ENCODE data around the gene ADAMTS7. TPM values are rescaled to one million over a fixed set of nuclear protein-coding genes. Genes with fewer than 3 reads are reported as not detected.
"Not testable (repeated sequence)": the region's sequence is repeated elsewhere in the genome, so short reads cannot be mapped to it uniquely, and the experiment has no call there.

Gene ADAMTS7
- total RNA-seq, 1 experiment from 2014 or later: 12.0 TPM

DNA sequence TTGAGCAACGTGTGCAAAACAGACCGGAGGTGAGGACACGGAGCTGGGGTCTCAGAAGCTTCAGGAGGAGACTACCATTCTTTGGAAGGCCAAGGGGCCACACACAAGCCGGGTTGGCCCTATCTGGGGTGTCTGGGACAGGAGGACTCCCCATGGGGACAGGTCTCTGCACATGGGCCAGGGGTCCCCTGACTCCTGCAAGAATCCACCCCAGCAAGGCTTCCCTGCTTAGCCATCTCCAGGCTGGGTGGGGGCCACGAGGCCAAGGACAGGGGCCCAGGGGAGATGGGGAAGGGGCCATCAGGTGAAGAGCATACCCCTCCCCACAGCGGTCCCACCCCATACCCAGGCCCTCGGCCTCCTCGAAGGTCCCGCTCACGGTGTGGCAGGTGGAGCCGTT is 38.5 kb downstream of the ADAMTS7 start:
- DNase-seq (ENCODE audit: low read depth, low spot score) (no peak), ATAC-seq (no peak)
- TF ChIP-seq SIN3A (IDR thresholded peaks at IDR 0.05; ENCODE audit: low read depth): no peak
- TF ChIP-seq, protein P1, sequence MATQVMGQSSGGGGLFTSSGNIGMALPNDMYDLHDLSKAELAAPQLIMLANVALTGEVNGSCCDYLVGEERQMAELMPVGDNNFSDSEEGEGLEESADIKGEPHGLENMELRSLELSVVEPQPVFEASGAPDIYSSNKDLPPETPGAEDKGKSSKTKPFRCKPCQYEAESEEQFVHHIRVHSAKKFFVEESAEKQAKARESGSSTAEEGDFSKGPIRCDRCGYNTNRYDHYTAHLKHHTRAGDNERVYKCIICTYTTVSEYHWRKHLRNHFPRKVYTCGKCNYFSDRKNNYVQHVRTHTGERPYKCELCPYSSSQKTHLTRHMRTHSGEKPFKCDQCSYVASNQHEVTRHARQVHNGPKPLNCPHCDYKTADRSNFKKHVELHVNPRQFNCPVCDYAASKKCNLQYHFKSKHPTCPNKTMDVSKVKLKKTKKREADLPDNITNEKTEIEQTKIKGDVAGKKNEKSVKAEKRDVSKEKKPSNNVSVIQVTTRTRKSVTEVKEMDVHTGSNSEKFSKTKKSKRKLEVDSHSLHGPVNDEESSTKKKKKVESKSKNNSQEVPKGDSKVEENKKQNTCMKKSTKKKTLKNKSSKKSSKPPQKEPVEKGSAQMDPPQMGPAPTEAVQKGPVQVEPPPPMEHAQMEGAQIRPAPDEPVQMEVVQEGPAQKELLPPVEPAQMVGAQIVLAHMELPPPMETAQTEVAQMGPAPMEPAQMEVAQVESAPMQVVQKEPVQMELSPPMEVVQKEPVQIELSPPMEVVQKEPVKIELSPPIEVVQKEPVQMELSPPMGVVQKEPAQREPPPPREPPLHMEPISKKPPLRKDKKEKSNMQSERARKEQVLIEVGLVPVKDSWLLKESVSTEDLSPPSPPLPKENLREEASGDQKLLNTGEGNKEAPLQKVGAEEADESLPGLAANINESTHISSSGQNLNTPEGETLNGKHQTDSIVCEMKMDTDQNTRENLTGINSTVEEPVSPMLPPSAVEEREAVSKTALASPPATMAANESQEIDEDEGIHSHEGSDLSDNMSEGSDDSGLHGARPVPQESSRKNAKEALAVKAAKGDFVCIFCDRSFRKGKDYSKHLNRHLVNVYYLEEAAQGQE (IDR thresholded peaks at IDR 0.05; ENCODE audit: low read depth): no peak
- no peak for TF ChIP-seq RAD21 (IDR thresholded peaks at IDR 0.05; ENCODE audit: low read depth)
- no peak for TF ChIP-seq TCF7L2 (IDR thresholded peaks at IDR 0.05; ENCODE audit: borderline replicate concordance, extremely low read depth, insufficient read depth, insufficient read length)
- TF ChIP-seq, protein P2, sequence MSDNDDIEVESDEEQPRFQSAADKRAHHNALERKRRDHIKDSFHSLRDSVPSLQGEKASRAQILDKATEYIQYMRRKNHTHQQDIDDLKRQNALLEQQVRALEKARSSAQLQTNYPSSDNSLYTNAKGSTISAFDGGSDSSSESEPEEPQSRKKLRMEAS (IDR thresholded peaks at IDR 0.05): no peak
- no peak for TF ChIP-seq POLR2A (IDR thresholded peaks at IDR 0.05; ENCODE audit: borderline replicate concordance, extremely low read depth, insufficient read depth, insufficient read length)
- no peak for TF ChIP-seq EGR1 (IDR thresholded peaks at IDR 0.05; ENCODE audit: low read depth)
- Histone ChIP-seq H3K79me2 (ENCODE audit: insufficient read depth, low read length) (no peaks in the 10 kb centered on the region), H3K9ac (ENCODE audit: low read length) (no peak overlapping the region), H2AFZ (ENCODE audit: low read depth, low read length, poor library complexity, severe bottlenecking) (no peak overlapping the region), H3K36me3 (ENCODE audit: control insufficient read depth in 1 of 2, insufficient read depth in 2 of 2, low read length in 2 of 2) (no peaks in the 10 kb centered on the region), H4K20me1 (ENCODE audit: insufficient read depth) (no peaks in the 10 kb centered on the region), H3K4me1 (ENCODE audit: control insufficient read depth in 1 of 2, insufficient read depth in 2 of 2, low read length in 2 of 2) (no peaks in the 10 kb centered on the region), H3K9me2 (ENCODE audit: insufficient read depth) (no peaks in the 10 kb centered on the region), H3K27me3 (ENCODE audit: insufficient read depth, low read length) (no peaks in the 10 kb centered on the region), H3K4me3 (replicated peaks in 1 of 2; ENCODE audit: low read depth in 1 of 2, low read length in 2 of 2) (no peak overlapping the region), H3K27ac (ENCODE audit: low read depth, low read length) (no peak overlapping the region), H3K4me2 (ENCODE audit: low read length) (no peak overlapping the region), H3K9me3 (ENCODE audit: control insufficient read depth in 1 of 2, insufficient read depth in 1 of 2, low read depth in 1 of 2, low read length in 2 of 2) (no peaks in the 10 kb centered on the region)
- ChIA-PET RAD21 (ENCODE audit: low non-redundant PET in 1 of 2, low total read pairs in 2 of 2, uncharacterized antibody in 2 of 2, unreplicated experiment in 2 of 2) (no interaction called here), CTCF (no interaction called here), POLR2A (no interaction called here)
- BruUV-seq (replicated peaks): no TSS peak
- intact Hi-C loops (cut with micrococcal nuclease): no loop called here

DNA sequence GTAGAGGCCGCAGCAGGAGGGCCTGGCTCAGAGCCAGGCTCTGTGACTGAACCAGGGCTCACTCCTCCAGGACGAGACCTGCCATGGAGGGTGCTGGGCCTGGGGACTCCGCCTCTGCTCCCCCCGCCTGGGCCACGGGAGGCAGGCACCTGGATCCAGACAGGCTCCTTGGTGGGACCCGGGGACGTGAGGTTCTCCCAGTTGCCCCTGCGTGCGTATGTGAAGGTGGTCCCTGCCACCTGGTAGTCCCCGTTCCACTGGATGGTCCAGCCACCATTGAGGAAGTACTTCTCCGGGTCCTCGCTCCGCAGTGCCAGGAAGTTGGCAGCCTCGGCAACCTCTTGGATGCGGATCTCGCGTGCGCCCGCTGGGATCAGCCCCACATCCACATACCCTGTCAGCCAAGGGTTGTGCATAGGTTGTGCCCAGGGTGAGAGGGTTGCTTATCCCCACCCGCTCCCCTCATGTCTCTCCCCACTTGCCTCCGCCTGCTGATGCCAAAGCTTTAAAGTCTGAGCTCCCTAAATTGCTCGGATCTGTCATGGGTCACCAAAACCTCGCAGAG is 39.7 kb downstream of the ADAMTS7 start:
- H3K4me2 ChIP-seq (ENCODE audit: low read length); POLR2A ChIA-PET; H3K79me2 ChIP-seq (ENCODE audit: insufficient read depth, low read length): not testable (repeated sequence)

DNA sequence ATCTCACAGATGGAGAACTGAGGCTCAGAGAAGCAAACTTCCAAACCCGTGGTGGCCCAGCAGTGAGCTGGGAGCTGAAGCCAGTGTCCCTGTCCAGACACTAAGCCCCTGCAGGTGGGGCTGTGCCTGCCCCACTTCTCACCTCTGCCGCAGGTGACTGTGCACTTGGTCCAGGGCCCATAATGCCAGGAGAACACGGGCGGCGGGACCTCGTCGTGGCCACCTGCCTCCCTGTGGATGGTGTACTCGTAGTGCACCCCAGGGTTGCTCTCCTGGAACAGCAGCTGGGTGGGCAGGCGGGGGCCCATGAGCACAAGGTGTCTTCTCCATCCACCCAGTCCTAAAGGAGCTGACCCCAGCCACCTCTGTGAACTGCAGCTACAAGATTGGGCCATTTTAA is 40.2 kb downstream of the ADAMTS7 start:
- BruUV-seq (replicated peaks); POLR2A ChIA-PET; intact Hi-C loops (cut with micrococcal nuclease): not testable (repeated sequence)

More for the DNA sequence above, 39.7 kb downstream of the ADAMTS7 start:
- H3K27me3 ChIP-seq (ENCODE audit: insufficient read depth, low read length); RAD21 ChIA-PET (ENCODE audit: low non-redundant PET in 1 of 2, low total read pairs in 2 of 2, uncharacterized antibody in 2 of 2, unreplicated experiment in 2 of 2); BruUV-seq (replicated peaks); H3K36me3 ChIP-seq (ENCODE audit: control insufficient read depth in 1 of 2, insufficient read depth in 2 of 2, low read length in 2 of 2); H3K4me1 ChIP-seq (ENCODE audit: control insufficient read depth in 1 of 2, insufficient read depth in 2 of 2, low read length in 2 of 2); ATAC-seq; DNase-seq (ENCODE audit: low read depth, low spot score); CTCF ChIA-PET; H4K20me1 ChIP-seq (ENCODE audit: insufficient read depth); intact Hi-C loops (cut with micrococcal nuclease); H2AFZ ChIP-seq (ENCODE audit: low read depth, low read length, poor library complexity, severe bottlenecking); H3K9me3 ChIP-seq (ENCODE audit: control insufficient read depth in 1 of 2, insufficient read depth in 1 of 2, low read depth in 1 of 2, low read length in 2 of 2); H3K9me2 ChIP-seq (ENCODE audit: insufficient read depth); H3K4me3 ChIP-seq (replicated peaks in 1 of 2; ENCODE audit: low read depth in 1 of 2, low read length in 2 of 2); H3K9ac ChIP-seq (ENCODE audit: low read length); H3K27ac ChIP-seq (ENCODE audit: low read depth, low read length): not testable (repeated sequence)

More for the DNA sequence above, 40.2 kb downstream of the ADAMTS7 start:
- H3K27me3 ChIP-seq (ENCODE audit: insufficient read depth, low read length); H3K79me2 ChIP-seq (ENCODE audit: insufficient read depth, low read length); CTCF ChIA-PET; H3K27ac ChIP-seq (ENCODE audit: low read depth, low read length); H4K20me1 ChIP-seq (ENCODE audit: insufficient read depth); H3K4me2 ChIP-seq (ENCODE audit: low read length); H3K9me3 ChIP-seq (ENCODE audit: control insufficient read depth in 1 of 2, insufficient read depth in 1 of 2, low read depth in 1 of 2, low read length in 2 of 2); RAD21 ChIA-PET (ENCODE audit: low non-redundant PET in 1 of 2, low total read pairs in 2 of 2, uncharacterized antibody in 2 of 2, unreplicated experiment in 2 of 2); H3K9me2 ChIP-seq (ENCODE audit: insufficient read depth); H3K36me3 ChIP-seq (ENCODE audit: control insufficient read depth in 1 of 2, insufficient read depth in 2 of 2, low read length in 2 of 2); ATAC-seq; H3K4me1 ChIP-seq (ENCODE audit: control insufficient read depth in 1 of 2, insufficient read depth in 2 of 2, low read length in 2 of 2); H3K4me3 ChIP-seq (replicated peaks in 1 of 2; ENCODE audit: low read depth in 1 of 2, low read length in 2 of 2); H2AFZ ChIP-seq (ENCODE audit: low read depth, low read length, poor library complexity, severe bottlenecking); DNase-seq (ENCODE audit: low read depth, low spot score); H3K9ac ChIP-seq (ENCODE audit: low read length): not testable (repeated sequence)

All from HCT116 (cell line).